Mononuclear cell (primary cell): ENCODE results near the gene C6orf62. TPM values are rescaled to one million over a fixed set of nuclear protein-coding genes. Genes with fewer than 3 reads are reported as not detected.

Experiments used
- H3K27me3 ChIP-seq: 2 replicates; pipeline ENCODE4 v1.6.0; 2011; ENCODE audit warnings: low read length, control low read depth; ENCODE audit not compliant: insufficient read depth
- H3K4me1 ChIP-seq: 2 replicates; pipeline ENCODE4 v1.5.1; 2011; ENCODE audit warnings: mild to moderate bottlenecking, low read length, control low read depth; ENCODE audit not compliant: insufficient read depth
- H3K4me3 ChIP-seq: 2 replicates; pipeline ENCODE4 v1.5.1; 2011; ENCODE audit warnings: mild to moderate bottlenecking, low read length, moderate library complexity
- H3K9me3 ChIP-seq: 2 replicates; pipeline ENCODE4 v1.5.1; 2011; ENCODE audit warnings: low read depth, mild to moderate bottlenecking, control low read depth, low read length
- total RNA-seq: library from RNA; depleted of rRNA; stranded (reverse); fragments of >200 nt; gene quantifications from one replicate; pipeline ENCODE4 v1.2.3, GENCODE V29; 2012

The C6orf62 gene
- total RNA-seq, 1 donor, result 81.6 TPM

DNA sequence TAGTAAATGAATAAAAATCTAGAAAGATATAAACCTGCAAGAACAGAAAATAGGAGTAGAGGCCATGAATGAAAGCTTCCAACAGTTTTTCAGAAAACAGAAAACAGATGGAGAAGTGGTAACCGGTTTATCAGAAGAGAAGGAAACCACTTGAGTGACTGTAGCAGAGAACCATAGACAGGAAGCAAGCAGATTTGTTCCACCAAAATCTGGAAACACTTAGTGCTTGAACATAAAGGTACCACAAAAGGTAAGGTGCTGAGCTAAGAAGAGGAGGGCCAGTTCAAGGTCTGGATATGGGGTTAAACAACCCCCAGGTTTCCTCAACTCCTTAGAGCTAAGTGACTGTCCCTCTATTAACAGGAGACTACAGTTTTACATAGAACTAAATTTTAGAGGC lies 63.7 kb downstream of the C6orf62 start:
- no peaks in the 10 kb centered on the region for H3K9me3 ChIP-seq
- H3K4me1 ChIP-seq, result peaks cover 16% of the 10 kb centered on the region
- H3K4me3 ChIP-seq, result no peak overlapping the region
- H3K27me3 ChIP-seq, result no peaks in the 10 kb centered on the region

Other genes starting within 250 kb of the C6orf62 start
- gene GPLD1, start 229.6 kb downstream of the C6orf62 start, total RNA-seq, result 0.42 TPM
- 2.4 TPM for gene ALDH5A1, start 224.2 kb downstream of the C6orf62 start, total RNA-seq
- gene KIAA0319, start 73.0 kb downstream of the C6orf62 start, total RNA-seq, result 0.10 TPM
- gene TDP2, start 52.3 kb downstream of the C6orf62 start, total RNA-seq, result 24.8 TPM
- 0.31 TPM for gene ACOT13, start 52.1 kb downstream of the C6orf62 start, total RNA-seq
- 8.2 TPM for gene GMNN, start 55.8 kb upstream of the C6orf62 start, total RNA-seq
- gene ARMH2, start 79.8 kb upstream of the C6orf62 start, total RNA-seq, result not detected
- 128 TPM for gene RIPOR2, start 216.8 kb upstream of the C6orf62 start, total RNA-seq